Forelimb muscle (tissue), 1 donor: ENCODE data around the gene MFSD6L. TPM values are rescaled to one million over a fixed set of nuclear protein-coding genes. Genes with fewer than 3 reads are reported as not detected.
"Not testable (repeated sequence)": the region's sequence is repeated elsewhere in the genome, so short reads cannot be mapped to it uniquely, and the experiment has no call there.

Source experiments
- DNase-seq: peaks from one replicate; pipeline ENCODE4 v3.0.0-alpha.2; 2013; ENCODE audit warnings: low read depth
- polyA plus RNA-seq: library from polyadenylated mRNA; unstranded; fragments of 120-200 nt; gene quantifications from one replicate; pipeline ENCODE4 v1.2.1, GENCODE V29; 2013; ENCODE audit not compliant: insufficient read length

Gene MFSD6L
- polyA plus RNA-seq, 1 donor: 0.30 TPM

DNA sequence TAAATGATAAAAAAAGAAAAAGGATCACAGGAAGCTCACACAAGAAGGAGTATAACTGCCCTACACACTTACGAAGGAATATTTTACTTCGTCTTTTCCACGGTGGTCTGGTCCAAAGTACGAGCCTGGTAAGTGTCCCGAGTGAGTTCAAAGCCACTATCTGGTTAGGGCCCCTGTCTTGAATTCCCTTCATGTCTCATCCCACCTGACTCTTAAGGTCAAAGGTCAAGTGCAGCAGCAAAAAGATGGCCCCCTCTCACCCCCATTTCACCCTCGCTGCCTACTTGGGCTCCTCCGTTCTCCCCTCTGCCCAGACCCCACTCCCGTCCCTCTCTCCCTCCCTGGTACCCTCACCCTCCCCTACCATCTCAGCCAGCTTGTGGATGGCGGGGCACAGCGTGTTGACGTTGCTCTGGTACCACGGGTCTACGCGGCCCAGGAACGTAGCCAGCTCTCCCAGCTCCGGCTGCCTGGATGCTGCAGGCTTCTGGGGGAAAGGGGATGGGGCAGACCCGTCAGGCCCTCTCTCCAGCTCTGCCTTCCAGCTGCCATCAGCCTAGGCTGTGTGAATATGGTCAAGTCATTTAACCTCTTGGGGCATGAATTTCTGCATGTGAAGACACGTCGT is 27.8 kb upstream of the MFSD6L start:
- DNase-seq: no peak

DNA sequence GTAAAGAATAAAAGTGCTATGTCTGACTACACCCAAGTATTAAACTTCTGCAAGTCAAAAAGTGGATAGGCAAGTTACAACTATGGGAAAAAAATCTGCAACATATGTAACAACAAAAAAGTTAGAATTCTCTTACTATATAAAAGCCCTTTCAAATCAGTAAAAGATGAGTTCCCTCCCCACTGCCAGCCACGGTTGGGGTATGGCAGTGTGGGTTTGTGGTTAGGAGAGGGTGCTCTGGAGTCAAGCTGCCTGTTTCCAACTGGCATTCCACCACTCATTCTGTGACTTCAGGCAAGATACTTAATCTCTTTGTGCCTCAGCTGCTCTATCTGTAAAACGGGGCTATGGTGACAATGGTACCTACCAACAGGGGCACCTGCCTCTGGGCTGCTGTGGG is 26.6 kb upstream of the MFSD6L start:
- no peak for DNase-seq

DNA sequence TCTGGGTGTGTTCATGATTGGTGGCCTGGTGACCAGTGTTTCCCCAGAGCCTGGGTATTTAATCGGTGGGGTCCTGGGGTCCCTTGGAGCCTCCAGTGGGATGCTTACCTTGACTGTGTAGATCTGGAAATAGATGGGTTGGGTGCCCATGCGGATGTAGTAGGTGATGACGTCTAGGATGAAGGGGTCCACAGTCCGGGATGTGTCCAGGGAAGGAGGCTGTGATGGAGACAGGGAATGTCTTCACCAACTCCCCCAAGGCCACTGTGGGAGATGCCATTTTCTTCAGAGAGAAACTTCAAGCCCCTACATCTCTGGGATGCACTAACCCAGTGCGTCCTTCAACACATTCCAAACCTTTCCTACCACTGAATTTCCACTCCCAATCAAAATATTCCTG is 24.1 kb upstream of the MFSD6L start:
- no peak for DNase-seq

- DNase-seq: no peak
Observed at GRCh38 chr17:8822401-8823035, 23.4 kb upstream of the MFSD6L start.

- no peak for DNase-seq
Observed at GRCh38 chr17:8821446-8822105, 22.4 kb upstream of the MFSD6L start.

DNA sequence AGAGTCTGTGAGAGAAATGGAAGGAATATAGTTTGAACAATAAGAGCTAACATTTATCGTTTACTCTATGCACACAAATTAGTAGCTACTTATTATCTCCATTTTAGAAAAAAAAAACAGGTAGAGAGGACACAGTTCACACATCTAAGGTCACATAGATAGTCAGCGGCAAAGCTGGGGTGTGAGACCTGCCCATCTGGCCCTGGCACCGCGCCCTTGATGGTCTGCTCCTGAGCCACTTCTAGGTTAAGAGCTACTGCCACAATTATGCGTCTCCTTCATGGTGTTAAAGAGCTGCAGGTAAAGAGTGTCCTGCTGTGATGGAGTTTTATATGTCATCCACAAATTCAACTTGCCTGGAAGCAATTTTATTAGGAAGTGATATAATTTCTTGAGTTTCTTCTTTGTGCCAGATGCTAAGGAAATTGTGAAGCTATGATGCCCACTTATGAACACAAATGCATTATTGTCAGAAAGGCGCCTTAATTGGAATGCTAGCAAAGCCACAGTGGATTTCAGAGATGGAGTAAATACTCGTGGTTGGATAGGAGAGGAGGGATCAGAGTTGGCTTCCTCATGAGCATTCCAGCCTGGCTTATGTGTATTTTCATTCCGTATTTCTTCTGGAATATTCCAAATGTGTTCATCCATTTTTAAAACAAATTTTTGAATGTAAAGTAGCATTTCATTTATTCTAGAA is 21.3 kb upstream of the MFSD6L start:
- no peak for DNase-seq

GRCh38 chr17:8818654-8819330 is 19.6 kb upstream of the MFSD6L start:
- DNase-seq: no peak

GRCh38 chr17:8818047-8818446 is 18.9 kb upstream of the MFSD6L start:
- DNase-seq: no peak

GRCh38 chr17:8806926-8807550 is 7.9 kb upstream of the MFSD6L start:
- DNase-seq: no peak

GRCh38 chr17:8806253-8806925 is 7.2 kb upstream of the MFSD6L start:
- DNase-seq: no peak

DNA sequence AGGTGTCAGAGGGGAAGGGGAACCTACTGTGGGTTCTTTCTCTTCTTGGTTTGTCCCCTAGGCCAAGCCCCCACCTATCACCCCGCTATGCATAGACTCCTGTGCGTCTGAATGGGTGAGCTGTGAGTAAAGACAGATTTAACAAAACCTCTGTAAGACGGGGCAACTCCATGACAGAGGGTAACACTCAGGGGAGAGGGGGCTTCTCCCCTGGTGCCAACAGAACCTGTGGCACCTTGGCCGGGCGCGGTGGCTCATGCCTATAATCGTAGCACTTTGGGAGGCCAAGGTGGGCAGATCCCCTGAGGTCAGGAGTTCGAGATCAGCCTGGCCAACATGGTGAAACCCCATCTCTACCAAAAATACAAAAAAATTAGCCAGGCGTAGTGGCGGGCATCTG is 6.2 kb upstream of the MFSD6L start:
- DNase-seq: not testable (repeated sequence)

- DNase-seq: no peak
Observed at GRCh38 chr17:8803531-8804420, 4.6 kb upstream of the MFSD6L start.

- no peak for DNase-seq
Observed at GRCh38 chr17:8801135-8801840, 2.1 kb upstream of the MFSD6L start.

DNA sequence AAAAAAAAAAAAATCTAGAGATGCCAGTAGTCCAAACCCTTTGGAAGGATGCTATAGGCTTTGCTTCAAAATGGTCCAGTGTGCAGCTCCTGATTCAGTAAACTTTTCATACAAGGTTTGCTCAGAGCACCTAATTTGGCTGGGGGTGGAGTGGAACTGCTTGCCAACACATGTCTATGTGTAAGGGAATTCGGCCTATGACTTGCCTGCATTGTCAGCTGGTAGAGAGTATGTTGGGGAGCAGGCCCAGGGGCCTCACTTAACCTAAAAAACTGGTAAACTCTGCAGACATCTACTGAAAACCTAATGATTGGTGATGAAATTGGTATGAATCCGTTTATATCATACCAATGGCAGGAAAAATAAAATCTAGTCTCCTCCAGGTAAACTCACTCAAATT is 1.5 kb upstream of the MFSD6L start:
- no peak for DNase-seq

GRCh38 chr17:8799570-8800212 is 526 bp upstream of the MFSD6L start:
- no peak for DNase-seq

GRCh38 chr17:8798176-8798845 is 854 bp downstream of the MFSD6L start:
- no peak for DNase-seq

DNA sequence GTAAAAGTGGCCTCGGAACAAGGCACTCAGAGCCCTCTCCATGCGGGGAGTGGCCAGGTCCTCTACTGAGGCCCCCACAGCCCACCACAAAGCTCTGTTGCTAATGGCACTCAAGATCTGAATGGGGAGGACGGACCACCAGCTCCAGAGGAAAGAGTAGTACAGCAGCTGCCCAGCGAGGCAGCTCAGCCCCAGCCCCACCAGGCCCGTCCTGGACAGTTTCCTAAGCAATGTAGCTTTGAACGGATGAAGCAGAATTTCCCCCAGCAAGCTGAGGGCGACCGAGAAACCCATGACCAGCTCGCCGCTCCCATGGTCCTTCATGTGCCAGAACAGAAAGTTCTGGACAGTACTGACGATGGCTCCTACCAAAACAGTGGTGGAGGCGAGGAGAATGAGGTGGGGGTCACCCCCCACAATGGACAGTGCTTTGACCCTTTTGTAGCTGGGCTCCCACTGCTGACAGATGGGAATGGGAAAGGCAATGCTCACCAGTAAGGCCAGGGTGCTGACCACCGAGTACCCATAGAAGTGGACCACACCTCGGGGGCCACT is 1.5 kb downstream of the MFSD6L start:
- DNase-seq: no peak

DNA sequence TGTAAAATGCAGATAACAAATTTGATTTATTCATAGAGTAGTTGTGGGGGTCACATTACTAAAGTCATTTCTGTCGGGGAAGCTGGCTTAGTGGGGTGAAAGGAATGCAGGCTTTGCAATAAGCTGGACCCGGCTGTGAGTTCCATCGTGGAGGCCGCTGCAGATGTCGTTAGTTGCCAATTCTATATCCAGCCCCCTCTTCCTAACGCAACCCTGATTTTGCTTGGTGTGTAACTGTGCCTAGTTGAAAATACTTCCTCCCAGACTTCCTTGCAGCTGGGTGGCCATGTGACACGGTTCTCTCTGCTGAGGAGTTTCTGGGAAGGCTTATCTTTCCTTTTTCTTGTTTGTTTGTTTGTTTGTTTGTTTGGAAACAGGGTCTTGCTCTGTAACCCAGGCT is 4.5 kb downstream of the MFSD6L start:
- no peak for DNase-seq
